ENCODE data around the gene C1QBP.

- TF ChIP-seq CTCF (IDR thresholded peaks at IDR 0.05; ENCODE audit: low read depth, low read length) (no peak), EZH2phosphoT487 (IDR thresholded peaks at IDR 0.05; ENCODE audit: low read depth) (no peak)
Observed at GRCh38 chr17:5413682-5414081, 25.3 kb downstream of the C1QBP start.

Data from OCI-LY3 (cell line).